GM23338 (cell line): Measurements from ENCODE around the gene LBX1. TPM values are rescaled to one million over a fixed set of nuclear protein-coding genes. Genes with fewer than 3 reads are reported as not detected.
A peak's percentile ranks its signal among the peaks of the same experiment; 100 is the strongest.

Experiments used
- ATAC-seq: fragments of 200-7000 bp; cut with Tn5 transposase; 3 replicates; pipeline ENCODE4 v1.9.1; 2020
- DNase-seq: peaks from one replicate; pipeline ENCODE4 v3.0.0-alpha.2; 2015; ENCODE audit warnings: low spot score
- H2AFZ ChIP-seq: fragments of 200-600 bp; sonication (generic); 2 replicates; pipeline ENCODE4 v1.8.0; 2016; ENCODE audit warnings: antibody characterized with exemption, mild to moderate bottlenecking, moderate library complexity
- H3F3A ChIP-seq: fragments of 200-600 bp; sonication (generic); replicated peaks from 2 replicates; pipeline ENCODE4 v1.8.0; 2017; ENCODE audit warnings: antibody characterized with exemption, mixed run types, low read depth
- H3K27ac ChIP-seq: fragments of 200-600 bp; sonication (generic); 2 replicates; pipeline ENCODE4 v1.6.1; 2016; ENCODE audit warnings: low read depth
- H3K27me3 ChIP-seq: fragments of 200-600 bp; sonication (generic); 2 replicates; pipeline ENCODE4 v1.8.0; 2016; ENCODE audit warnings: mild to moderate bottlenecking, mixed run types, moderate library complexity; ENCODE audit not compliant: insufficient read depth
- H3K36me3 ChIP-seq: fragments of 200-600 bp; sonication (generic); 2 replicates; pipeline ENCODE4 v1.8.0; 2016; ENCODE audit warnings: mild to moderate bottlenecking; ENCODE audit not compliant: insufficient read depth
- H3K4me1 ChIP-seq: fragments of 200-600 bp; sonication (generic); 2 replicates; pipeline ENCODE4 v1.8.0; 2016; ENCODE audit warnings: mild to moderate bottlenecking, moderate library complexity; ENCODE audit not compliant: insufficient read depth
- H3K4me2 ChIP-seq: fragments of 200-600 bp; sonication (generic); 2 replicates; pipeline ENCODE4 v1.7.1; 2017; ENCODE audit warnings: mixed run types
- H3K4me3 ChIP-seq: fragments of 200-600 bp; sonication (generic); 2 replicates; pipeline ENCODE4 v1.6.1; 2016; ENCODE audit warnings: mixed run types
- H3K79me2 ChIP-seq: fragments of 200-600 bp; sonication (generic); replicated peaks from 2 replicates; pipeline ENCODE4 v1.8.0; 2017; ENCODE audit warnings: mild to moderate bottlenecking; ENCODE audit not compliant: insufficient read depth
- H3K9me2 ChIP-seq: fragments of 200-600 bp; sonication (generic); 2 replicates; pipeline ENCODE4 v1.8.0; 2017; ENCODE audit not compliant: insufficient read depth
- H4K20me1 ChIP-seq: fragments of 200-600 bp; sonication (generic); replicated peaks from 2 replicates; pipeline ENCODE4 v1.8.0; 2017; ENCODE audit warnings: mild to moderate bottlenecking; ENCODE audit not compliant: insufficient read depth
- H3K27ac Mint-ChIP-seq: 2 replicates; pipeline ENCODE4 v1.8.0; 2020; ENCODE audit warnings: inconsistent platforms, mild to moderate bottlenecking, moderate library complexity, mixed read lengths
- H3K27me3 Mint-ChIP-seq: 3 replicates; pipeline ENCODE4 v1.8.0; 2022; ENCODE audit warnings: low read depth, mild to moderate bottlenecking, moderate library complexity, mixed read lengths, inconsistent platforms; ENCODE audit not compliant: insufficient read depth, poor library complexity
- H3K36me3 Mint-ChIP-seq: 3 replicates; pipeline ENCODE4 v1.8.0; 2021; ENCODE audit warnings: low read depth, mild to moderate bottlenecking, inconsistent platforms, moderate library complexity, mixed read lengths
- H3K4me1 Mint-ChIP-seq: 3 replicates; pipeline ENCODE4 v1.8.0; 2020; ENCODE audit warnings: mild to moderate bottlenecking, inconsistent platforms, mixed read lengths
- H3K4me3 Mint-ChIP-seq: 3 replicates; pipeline ENCODE4 v1.8.0; 2021; ENCODE audit warnings: moderate library complexity, mild to moderate bottlenecking, inconsistent platforms, mixed read lengths
- H3K9me3 Mint-ChIP-seq: 3 replicates; pipeline ENCODE4 v1.8.0; 2020; ENCODE audit warnings: moderate library complexity, mild to moderate bottlenecking, inconsistent platforms, mixed read lengths
- CTCF ChIP-seq, 2 experiments: fragments of 200-600 bp in 1 of 2; sonication (generic) in 1 of 2; conservative IDR thresholded peaks; 2 replicates each; pipeline versions ENCODE4 v1.5.1 to v1.6.1; 2016 to 2017; ENCODE audit warnings: antibody characterized with exemption in 2 of 2, low read depth in 2 of 2, mild to moderate bottlenecking in 2 of 2, moderate library complexity in 1 of 2
- EZH2 ChIP-seq: fragments of 200-600 bp; sonication (generic); IDR thresholded peaks from one replicate; pipeline ENCODE4 v1.8.0; 2017; ENCODE audit warnings: antibody characterized with exemption, mild to moderate bottlenecking, low read depth; ENCODE audit not compliant: unreplicated experiment
- EZH2phosphoT487 ChIP-seq: fragments of 200-600 bp; sonication (generic); IDR thresholded peaks from one replicate; pipeline ENCODE4 v1.8.1; 2018; ENCODE audit warnings: antibody characterized with exemption; ENCODE audit not compliant: unreplicated experiment
- NANOG ChIP-seq: IDR thresholded peaks from 2 replicates; pipeline ENCODE4 v1.6.1; 2016; ENCODE audit warnings: antibody characterized with exemption, borderline replicate concordance
- REST ChIP-seq: IDR thresholded peaks from one replicate; pipeline ENCODE4 v1.6.1; 2018; ENCODE audit warnings: antibody characterized with exemption; ENCODE audit not compliant: unreplicated experiment
- ZNF114 ChIP-seq: fragments of 250-450 bp; sonication (Bioruptor Pico); IDR thresholded peaks from 2 replicates; pipeline ENCODE4 v1.5.0; 2020; ENCODE audit warnings: mild to moderate bottlenecking, moderate library complexity
- ZNF331 ChIP-seq: fragments of 250-450 bp; sonication (Bioruptor Pico); IDR thresholded peaks from 2 replicates; pipeline ENCODE4 v1.5.0; 2020; ENCODE audit warnings: low read depth, mild to moderate bottlenecking, moderate library complexity
- polyA plus RNA-seq: library from polyadenylated mRNA; unstranded; fragments of >200 nt; fragmentation: Nextera tagmentation; extraction: Ambion mirVana; gene quantifications from 2 replicates; pipeline ENCODE4 v1.2.1, GENCODE V29; 2016
- total RNA-seq: library from RNA; depleted of rRNA; stranded (reverse); fragments of >200 nt; shearing (Covaris generic); gene quantifications from 2 replicates; pipeline ENCODE4 v1.2.3, GENCODE V29; 2014

Gene LBX1
- total and polyA plus RNA-seq, 2 experiments from 2014 or later = not detected

DNA sequence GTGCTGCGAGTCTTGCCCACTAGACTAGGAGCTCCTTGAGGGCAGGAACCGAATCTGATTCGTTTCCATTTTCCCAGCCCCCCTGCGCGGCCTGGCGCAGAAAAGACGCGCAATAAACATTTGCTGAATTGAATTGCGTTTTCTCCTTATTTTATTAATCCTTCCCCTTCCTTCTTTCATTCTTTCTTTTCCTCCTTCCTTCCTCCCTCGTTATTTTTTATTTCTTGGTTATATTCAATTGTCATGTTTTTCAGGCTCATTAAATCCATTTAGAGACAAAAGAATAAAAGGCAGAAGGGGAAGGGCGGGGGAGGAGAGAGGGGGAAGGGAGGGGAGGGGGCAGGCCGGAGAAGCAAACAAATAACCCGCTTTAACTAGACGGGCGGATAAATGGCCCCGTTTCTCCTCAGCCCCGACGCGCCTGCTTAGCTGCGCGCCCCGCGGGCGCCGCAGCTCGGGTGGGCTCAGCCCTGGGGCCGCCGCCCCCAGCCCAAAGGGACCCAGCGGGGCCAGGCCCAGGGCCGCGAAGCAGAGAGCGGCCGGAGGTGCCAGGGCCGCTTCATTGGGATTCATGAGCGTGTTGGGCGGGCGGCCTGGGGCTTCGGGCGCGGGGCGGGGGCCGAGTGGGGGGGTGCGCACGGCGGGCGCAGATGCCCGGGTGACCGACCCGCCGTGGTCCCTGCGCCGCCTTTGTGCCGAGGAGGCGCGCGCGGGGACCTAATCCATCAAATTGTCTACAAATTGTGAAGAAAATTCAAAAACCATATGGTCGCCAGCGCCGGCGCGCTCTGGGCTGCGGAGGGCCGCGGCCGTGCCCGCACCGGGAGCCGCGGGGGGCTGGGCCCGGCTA is 5.0 kb downstream of the LBX1 start:
- Histone ChIP-seq H3K4me2 (peak overlapping the region; percentile 67; the same call in 1 of the 2 replicates), H3K4me1 (peaks cover 32% of the 10 kb centered on the region), H3K4me3 (peak overlapping the region; percentile 44), H3K9me2 (no peaks in the 10 kb centered on the region), H3K27ac (no peak overlapping the region), H3K36me3 (no peaks in the 10 kb centered on the region), H3F3A (no peaks in the 10 kb centered on the region; the same call in 1 of the 2 replicates), H2AFZ (no peak overlapping the region), H4K20me1 (peaks cover 38% of the 10 kb centered on the region), H3K27me3 (peaks cover 100% of the 10 kb centered on the region), H3K79me2 (no peaks in the 10 kb centered on the region)
- H3K27ac Mint-ChIP-seq = no peak overlapping the region
- DNase-seq (peak; percentile 45), ATAC-seq (peak; percentile 1)
- TF ChIP-seq CTCF (conservative IDR thresholded peaks at IDR 0.05; ENCODE audit: low read depth in 2 of 2) = no peak
- peak; percentile 91 for TF ChIP-seq EZH2
- peak; percentile 28 for TF ChIP-seq EZH2phosphoT487
- no peaks in the 10 kb centered on the region for H3K36me3 Mint-ChIP-seq
- H3K9me3 Mint-ChIP-seq = peaks cover 15% of the 10 kb centered on the region
- H3K4me3 Mint-ChIP-seq = 0 out of 3 replicates have a peak overlapping the region, but pooled peaks have one; percentile 0
- H3K27me3 Mint-ChIP-seq = peaks cover 93% of the 10 kb centered on the region
- peaks cover 40% of the 10 kb centered on the region for H3K4me1 Mint-ChIP-seq

DNA sequence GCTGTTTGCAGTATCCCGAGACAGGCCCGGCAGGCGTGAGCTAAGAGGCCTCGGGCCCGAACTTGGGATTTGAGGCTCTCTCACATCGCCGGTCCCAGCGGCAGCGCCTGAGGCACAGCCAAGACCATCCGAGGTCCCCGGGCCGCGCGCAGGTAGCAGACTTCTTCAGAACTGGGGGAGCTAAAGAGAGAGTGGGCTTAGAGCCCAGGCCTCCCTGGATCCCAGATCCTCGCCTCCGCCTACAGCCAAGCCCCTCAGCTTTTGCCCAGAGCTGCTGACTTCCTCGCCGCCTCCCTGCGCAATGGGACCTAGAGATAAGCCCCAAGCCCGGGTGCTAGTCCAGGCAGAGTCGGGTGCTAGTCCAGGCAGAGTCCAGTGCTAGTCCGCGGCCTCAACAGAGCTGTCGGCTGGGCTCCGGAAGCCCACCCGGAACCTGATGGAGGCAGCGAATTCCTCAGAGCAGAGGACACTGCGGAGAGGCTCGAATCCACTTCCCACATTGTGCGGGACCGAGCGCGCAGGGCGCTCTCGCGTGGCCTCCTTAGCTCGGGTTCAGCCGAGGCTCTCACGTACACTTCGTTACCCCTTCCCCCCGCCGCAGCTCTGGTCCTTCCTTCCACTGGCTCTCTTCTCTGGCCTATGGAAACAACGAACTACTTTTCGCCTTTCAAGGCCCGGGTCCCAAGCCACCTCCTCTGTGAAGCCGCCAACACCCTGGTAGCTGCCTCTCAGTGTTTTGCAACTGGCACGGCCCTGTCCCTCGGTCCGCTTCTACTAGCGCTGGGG is 5.8 kb downstream of the LBX1 start:
- peaks cover 100% of the 10 kb centered on the region for H3K27me3 ChIP-seq
- no peak overlapping the region for H2AFZ ChIP-seq
- H3K4me1 ChIP-seq = peaks cover 32% of the 10 kb centered on the region
- H3F3A ChIP-seq = no peaks in the 10 kb centered on the region; the same call in 1 of the 2 replicates
- no peaks in the 10 kb centered on the region; the same call in 2 of the 3 replicates for H3K36me3 Mint-ChIP-seq
- H3K4me2 ChIP-seq = peak overlapping the region; percentile 67; the same call in 1 of the 2 replicates
- H3K27ac Mint-ChIP-seq = no peak overlapping the region
- no peaks in the 10 kb centered on the region for H3K79me2 ChIP-seq
- H4K20me1 ChIP-seq = peaks cover 40% of the 10 kb centered on the region
- H3K4me1 Mint-ChIP-seq = peaks cover 40% of the 10 kb centered on the region
- no peaks in the 10 kb centered on the region for H3K9me2 ChIP-seq
- ATAC-seq (peak; percentile 8), DNase-seq (peak; percentile 71)
- H3K27me3 Mint-ChIP-seq = peaks cover 95% of the 10 kb centered on the region
- H3K27ac ChIP-seq = no peak overlapping the region
- H3K36me3 ChIP-seq = no peaks in the 10 kb centered on the region
- 0 out of 3 replicates have a peak overlapping the region, but pooled peaks have one; percentile 0 for H3K4me3 Mint-ChIP-seq
- H3K4me3 ChIP-seq = peak overlapping the region; percentile 44; the same call in 1 of the 2 replicates
- H3K9me3 Mint-ChIP-seq = peaks cover 12% of the 10 kb centered on the region
- TF ChIP-seq REST (no peak), EZH2phosphoT487 (peak; percentile 88), ZNF331 (CRISPR knock-in tag) (no peak), NANOG (no peak), ZNF114 (CRISPR knock-in tag) (no peak)
